Left lung (tissue), 10 donors: ENCODE results near the gene DBNDD2. TPM values are rescaled to one million over a fixed set of nuclear protein-coding genes. Genes with fewer than 3 reads are reported as not detected.

Experiments used
- ATAC-seq: fragments of 200-7000 bp; cut with Tn5 transposase; one replicate; pipeline ENCODE4 v1.9.1; 2020; ENCODE audit warnings: moderate library complexity
- DNase-seq, 4 donors: peaks; one replicate each; pipeline ENCODE4 v3.0.0-alpha.2; 2013 to 2020
- H3K27ac ChIP-seq, 2 donors: fragments of 200-600 bp; sonication (generic) in 1 of 2; one replicate each; pipeline versions ENCODE4 v1.5.0 to v1.8.0; 2020 to 2021
- H3K27me3 ChIP-seq, 2 donors: fragments of 200-600 bp; sonication (generic) in 1 of 2; one replicate each; pipeline versions ENCODE4 v1.5.0 to v1.8.0; 2020 to 2021
- H3K36me3 ChIP-seq, 2 donors: fragments of 200-600 bp; sonication (generic) in 1 of 2; one replicate each; pipeline versions ENCODE4 v1.5.0 to v1.8.0; 2020 to 2021
- H3K4me1 ChIP-seq, 2 donors: fragments of 200-600 bp; one replicate each; pipeline ENCODE4 v1.8.0; 2021
- H3K4me3 ChIP-seq, 2 donors: fragments of 200-600 bp; sonication (generic) in 1 of 2; one replicate each; pipeline versions ENCODE4 v1.5.0 to v1.8.0; 2020 to 2021; ENCODE audit warnings: mild to moderate bottlenecking in 1 of 2
- H3K9me3 ChIP-seq, 2 donors: fragments of 200-600 bp; sonication (generic) in 1 of 2; one replicate each; pipeline versions ENCODE4 v1.5.0 to v1.8.0; 2020 to 2021
- intact Hi-C, 2 donors: fragments of 100-400 bp; cut with DNase I; formaldehyde crosslinking; loops; one replicate each; pipeline versions ENCODE4 v1.11.2 to v1.14.2; 2022
- polyA plus RNA-seq, 6 donors: library from polyadenylated mRNA; unstranded; fragments of 120-200 nt; gene quantifications; one replicate each; pipeline ENCODE4 v1.2.1, GENCODE V29; 2013; ENCODE audit not compliant: insufficient read length in 6 of 6
- total RNA-seq, 2 donors: library from RNA; stranded (reverse); fragmentation: NEBNext Ultra II Directional; extraction: Animal tissue kit (Norgen Biotek cat#: 25700); gene quantifications; one replicate each; pipeline ENCODE4 v1.2.1, GENCODE V29; 2021
- TF ChIP-seq, protein P1 (sequence below), 2 donors: fragments of 200-600 bp; sonication (generic) in 1 of 2; IDR thresholded peaks; one replicate each; pipeline versions ENCODE4 v1.5.0 to v1.8.0; 2021; ENCODE audit warnings: antibody characterized with exemption in 2 of 2
- donor health status: DM: no; HTN: yes; CAD: no.
- donor health status: DM: no; HTN: no; CAD: no.

The DBNDD2 gene
- total and polyA plus RNA-seq, 8 donors: 18.9 to 66.4 (median 21.8) TPM

DNA sequence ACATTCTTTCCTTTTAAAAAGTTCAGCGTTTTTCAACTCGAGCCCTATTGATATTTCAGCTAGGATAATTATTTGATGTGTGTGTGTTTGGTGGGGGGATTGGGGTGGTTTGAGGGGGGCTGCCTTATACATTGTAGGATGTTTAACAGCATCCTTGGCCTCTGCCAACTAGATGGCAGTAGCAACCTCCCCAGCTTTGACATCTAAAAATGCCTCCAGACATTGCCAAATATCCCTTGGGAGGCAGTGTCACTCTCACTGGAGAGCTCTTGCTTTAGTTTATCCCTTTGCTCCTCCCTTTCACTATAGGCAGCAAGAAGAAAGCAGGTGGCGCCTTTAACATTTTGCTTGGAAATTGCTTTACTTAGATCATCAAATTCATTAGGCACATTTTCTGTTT lies 15.4 kb upstream of the DBNDD2 start:
- intact Hi-C loops: no loop called here
- no peak for ATAC-seq
- TF ChIP-seq, protein P1, sequence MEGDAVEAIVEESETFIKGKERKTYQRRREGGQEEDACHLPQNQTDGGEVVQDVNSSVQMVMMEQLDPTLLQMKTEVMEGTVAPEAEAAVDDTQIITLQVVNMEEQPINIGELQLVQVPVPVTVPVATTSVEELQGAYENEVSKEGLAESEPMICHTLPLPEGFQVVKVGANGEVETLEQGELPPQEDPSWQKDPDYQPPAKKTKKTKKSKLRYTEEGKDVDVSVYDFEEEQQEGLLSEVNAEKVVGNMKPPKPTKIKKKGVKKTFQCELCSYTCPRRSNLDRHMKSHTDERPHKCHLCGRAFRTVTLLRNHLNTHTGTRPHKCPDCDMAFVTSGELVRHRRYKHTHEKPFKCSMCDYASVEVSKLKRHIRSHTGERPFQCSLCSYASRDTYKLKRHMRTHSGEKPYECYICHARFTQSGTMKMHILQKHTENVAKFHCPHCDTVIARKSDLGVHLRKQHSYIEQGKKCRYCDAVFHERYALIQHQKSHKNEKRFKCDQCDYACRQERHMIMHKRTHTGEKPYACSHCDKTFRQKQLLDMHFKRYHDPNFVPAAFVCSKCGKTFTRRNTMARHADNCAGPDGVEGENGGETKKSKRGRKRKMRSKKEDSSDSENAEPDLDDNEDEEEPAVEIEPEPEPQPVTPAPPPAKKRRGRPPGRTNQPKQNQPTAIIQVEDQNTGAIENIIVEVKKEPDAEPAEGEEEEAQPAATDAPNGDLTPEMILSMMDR (IDR thresholded peaks at IDR 0.05): no peak
- DNase-seq: no peak
- Histone ChIP-seq H3K36me3 (no peaks in the 10 kb centered on the region), H3K4me3 (no peak overlapping the region), H3K4me1 (no peaks in the 10 kb centered on the region), H3K9me3 (no peaks in the 10 kb centered on the region), H3K27ac (no peak overlapping the region), H3K27me3 (no peaks in the 10 kb centered on the region)

DNA sequence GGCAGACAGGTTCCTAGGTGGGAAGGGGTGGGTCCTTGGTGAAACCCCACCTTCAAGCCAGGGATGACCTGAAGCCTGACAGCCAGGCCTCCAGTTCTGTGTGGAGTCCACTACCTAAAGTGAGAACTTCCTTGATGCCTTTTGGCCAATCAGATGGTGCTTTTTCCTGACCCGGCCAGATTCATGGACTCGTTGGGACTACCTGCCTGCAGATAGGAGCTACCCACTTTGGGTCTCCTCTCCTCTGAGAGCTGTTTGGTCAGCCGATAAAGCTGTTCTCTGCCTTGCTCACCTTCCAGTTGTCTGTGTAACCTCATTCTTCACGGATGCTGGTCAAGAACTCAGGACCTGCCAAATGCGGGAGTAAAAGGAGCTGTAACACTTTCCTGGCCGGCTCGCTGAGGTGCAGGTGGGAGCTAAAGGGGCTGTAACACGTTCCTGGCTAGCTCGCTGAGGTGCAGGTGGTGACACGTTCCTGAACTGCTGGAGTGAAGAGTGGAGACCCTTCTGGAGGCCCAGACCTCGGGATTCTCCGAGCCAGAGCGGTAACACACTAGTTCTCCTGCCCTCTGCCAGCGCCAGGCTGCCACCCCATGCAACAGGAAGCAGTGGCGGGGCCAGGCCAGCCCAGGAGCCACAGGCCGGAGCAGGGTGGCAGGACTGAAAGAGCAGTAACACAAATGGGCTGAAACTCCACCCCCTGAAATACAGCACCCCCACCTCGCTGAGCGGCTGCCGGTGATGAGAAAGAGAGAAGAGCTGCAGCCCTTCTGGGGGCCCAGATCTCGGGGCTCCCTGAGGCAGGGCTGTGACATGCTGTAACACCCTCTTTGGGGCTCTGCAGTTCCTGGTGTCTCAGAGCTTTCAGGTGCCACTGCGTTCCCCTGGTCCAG lies 13.6 kb upstream of the DBNDD2 start:
- intact Hi-C loops: no loop called here
- TF ChIP-seq, protein P1 (IDR thresholded peaks at IDR 0.05): no peak
- DNase-seq: no peak
- H3K36me3 ChIP-seq: no peaks in the 10 kb centered on the region
- no peaks in the 10 kb centered on the region for H3K4me1 ChIP-seq
- H3K27ac ChIP-seq: no peak overlapping the region
- H3K4me3 ChIP-seq: no peak overlapping the region
- no peaks in the 10 kb centered on the region for H3K9me3 ChIP-seq
- ATAC-seq: no peak
- no peaks in the 10 kb centered on the region for H3K27me3 ChIP-seq

DNA sequence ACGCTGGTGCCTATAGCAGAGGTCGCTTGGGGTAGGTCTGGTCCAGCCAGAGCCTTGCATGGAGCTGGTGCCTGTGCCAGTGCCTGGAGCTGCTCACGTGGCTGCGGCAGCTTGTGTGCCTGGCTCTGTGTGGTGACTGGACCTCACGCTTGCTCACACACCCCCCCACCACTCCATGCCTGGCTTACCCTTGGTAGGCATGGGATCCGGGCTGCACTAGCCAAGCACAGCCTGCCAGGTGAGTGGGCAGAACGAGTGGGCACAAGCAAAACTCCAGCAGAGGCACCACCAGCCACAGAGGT lies 13.0 kb upstream of the DBNDD2 start:
- DNase-seq (no peak), ATAC-seq (no peak)
- intact Hi-C loops: no loop called here
- H3K27ac ChIP-seq: no peak overlapping the region
- no peaks in the 10 kb centered on the region for H3K36me3 ChIP-seq
- no peaks in the 10 kb centered on the region for H3K4me1 ChIP-seq
- TF ChIP-seq, protein P1 (IDR thresholded peaks at IDR 0.05): no peak
- no peak overlapping the region for H3K4me3 ChIP-seq
- H3K9me3 ChIP-seq: peaks cover 0 to 5% of the 10 kb centered on the region in 2 donors
- H3K27me3 ChIP-seq: no peaks in the 10 kb centered on the region

DNA sequence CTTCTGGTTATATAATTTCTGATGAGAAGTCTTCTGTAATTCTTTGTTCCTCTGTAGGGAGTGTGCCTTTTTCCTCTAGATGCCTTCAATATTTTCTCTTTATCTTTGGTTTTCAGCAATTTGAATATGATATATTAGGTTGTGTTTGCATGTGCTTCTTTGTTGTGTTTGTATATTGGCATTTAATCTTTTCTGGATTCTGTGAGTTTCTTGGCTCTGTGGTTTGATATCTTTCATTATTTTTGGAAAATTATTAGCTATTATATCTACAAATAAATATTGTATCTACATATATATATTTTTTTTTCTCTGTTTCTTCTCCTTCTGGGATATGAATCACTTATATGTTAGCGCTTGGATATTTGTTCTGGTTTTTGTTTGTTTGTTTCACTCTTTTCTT lies 9.1 kb upstream of the DBNDD2 start:
- no peak for DNase-seq
- TF ChIP-seq, protein P1 (IDR thresholded peaks at IDR 0.05): no peak
- H3K36me3 ChIP-seq: no peaks in the 10 kb centered on the region
- H3K27ac ChIP-seq: no peak overlapping the region
- H3K4me3 ChIP-seq: no peak overlapping the region
- intact Hi-C loops: no loop called here
- H3K9me3 ChIP-seq: peaks cover 4 to 19% of the 10 kb centered on the region in 2 donors
- no peak for ATAC-seq
- H3K4me1 ChIP-seq: no peaks in the 10 kb centered on the region
- no peaks in the 10 kb centered on the region for H3K27me3 ChIP-seq

DNA sequence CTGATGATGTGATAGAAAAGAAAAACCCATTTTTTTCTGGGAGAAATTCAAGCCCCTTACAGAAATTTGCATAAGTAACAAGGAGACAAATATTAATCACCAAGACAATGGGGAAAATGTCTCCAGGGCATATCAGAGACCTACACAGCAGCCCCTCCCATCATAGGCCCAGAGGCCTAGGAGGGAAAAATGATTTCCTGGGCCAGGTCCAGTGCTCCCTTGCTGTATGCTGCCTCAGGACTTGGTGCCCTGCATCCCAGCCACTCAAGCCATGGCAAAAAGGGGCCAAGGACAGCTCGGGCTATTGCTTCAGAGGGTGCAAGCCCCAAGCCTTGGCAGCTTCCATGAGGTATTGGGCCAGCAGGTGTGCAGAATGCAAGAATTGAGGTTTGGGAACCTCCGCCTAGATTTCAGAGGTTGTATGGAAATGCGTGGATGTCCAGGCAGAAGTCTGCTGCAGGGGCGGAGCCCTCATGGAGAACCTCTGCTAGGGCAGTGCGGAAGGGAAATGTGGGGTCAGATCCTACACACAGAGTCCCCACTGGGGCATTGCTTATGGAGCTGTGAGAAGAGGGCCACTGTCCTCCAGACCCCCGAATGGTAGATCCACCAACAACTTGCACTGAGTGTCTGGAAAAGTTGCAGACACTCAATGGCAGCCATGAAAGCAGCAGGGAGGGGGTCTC lies 7.6 kb upstream of the DBNDD2 start:
- peaks cover 0 to 3% of the 10 kb centered on the region in 2 donors for H3K4me1 ChIP-seq
- no peak overlapping the region for H3K4me3 ChIP-seq
- TF ChIP-seq, protein P1 (IDR thresholded peaks at IDR 0.05): no peak
- ATAC-seq: no peak
- peaks cover 4 to 19% of the 10 kb centered on the region in 2 donors for H3K9me3 ChIP-seq
- peaks cover 0 to 13% of the 10 kb centered on the region in 2 donors for H3K27me3 ChIP-seq
- no peaks in the 10 kb centered on the region for H3K36me3 ChIP-seq
- H3K27ac ChIP-seq: no peak overlapping the region
- intact Hi-C loops: no loop called here
- DNase-seq: no peak
